A549 (cell line): Measurements from ENCODE around the gene PLCB3. TPM values are rescaled to one million over a fixed set of nuclear protein-coding genes. Genes with fewer than 3 reads are reported as not detected.
A peak's percentile ranks its signal among the peaks of the same experiment; 100 is the strongest.
"Not testable (repeated sequence)": the region's sequence is repeated elsewhere in the genome, so short reads cannot be mapped to it uniquely, and the experiment has no call there.

Experiments
- ATAC-seq, 2 experiments: fragments of 200-7000 bp in 1 of 2; fragments of >200 bp in 1 of 2; cut with Nextera tagmentation in 1 of 2; cut with Tn5 transposase in 1 of 2; 3 replicates each; pipeline versions ENCODE4 v1.8.0 to v1.9.1; 2018 to 2020; ENCODE audit warnings: mild to moderate bottlenecking in 1 of 2, moderate library complexity in 1 of 2
- CTCF ChIA-PET: fragments of 300-600 bp; sonication (Branson Sonifier 250); formaldehyde crosslinking; extraction: SDS; loops from one replicate; lab custom pipeline; 2021; ENCODE audit warnings: antibody characterized with exemption, inconsistent platforms; lab: Yijun Ruan, JAX
- POLR2A ChIA-PET: fragments of 350-600 bp; formaldehyde crosslinking; extraction: SDS; loops from one replicate; lab custom pipeline; 2021; ENCODE audit warnings: antibody characterized with exemption, inconsistent platforms; lab: Yijun Ruan, JAX
- DNase-seq, 2 experiments: peaks; one replicate each; pipeline versions ENCODE4 v3.0.0 to v3.0.0-alpha.2; 2011 to 2016; ENCODE audit warnings: low read depth in 1 of 2, low spot score in 1 of 2
- FAIRE-seq: peaks from 2 replicates; lab custom pipeline; 2011; peaks lifted over from hg19 to GRCh38; lab: Jason Lieb, UNC
- H3K27ac ChIP-seq, 2 experiments: fragments of >200 bp; sonication (Bioruptor Twin); formaldehyde crosslinking; 3 replicates each; pipeline ENCODE4 v1.5.1; 2016 to 2017
- H3K4me1 ChIP-seq: fragments of >200 bp; sonication (Bioruptor Twin); formaldehyde crosslinking; 3 replicates; pipeline ENCODE4 v1.6.1; 2016
- H3K4me2 ChIP-seq: fragments of >200 bp; sonication (Bioruptor Twin); formaldehyde crosslinking; 3 replicates; pipeline ENCODE4 v1.6.1; 2016
- H3K4me3 ChIP-seq: fragments of >200 bp; sonication (Bioruptor Twin); formaldehyde crosslinking; 3 replicates; pipeline ENCODE4 v1.5.1; 2016
- H3K9me3 ChIP-seq: fragments of >200 bp; sonication (Bioruptor Twin); formaldehyde crosslinking; 3 replicates; pipeline ENCODE4 v1.6.1; 2016
- BHLHE40 ChIP-seq: IDR thresholded peaks from 2 replicates; pipeline ENCODE4 v1.6.1; 2012; ENCODE audit warnings: low read depth, low read length, inconsistent platforms
- CBX8 ChIP-seq: fragments of 200-600 bp; sonication (generic); IDR thresholded peaks from 2 replicates; pipeline ENCODE4 v1.6.1; 2016
- FOSL2 ChIP-seq, 2 experiments: fragments of 450-650 bp in 1 of 2; fragments of >200 bp in 1 of 2; sonication (Bioruptor Twin) in 1 of 2; formaldehyde crosslinking; IDR thresholded peaks; 2 replicates each; pipeline versions ENCODE4 v1.5.0 to v1.6.1; 2016 to 2020; ENCODE audit warnings: mild to moderate bottlenecking in 1 of 2, moderate library complexity in 1 of 2
- FOXS1 ChIP-seq: fragments of 250-450 bp; sonication (Bioruptor Pico); IDR thresholded peaks from 2 replicates; pipeline ENCODE4 v1.5.0; 2020; ENCODE audit warnings: mild to moderate bottlenecking, moderate library complexity
- HEYL ChIP-seq: fragments of 250-450 bp; sonication (Bioruptor Pico); IDR thresholded peaks from 2 replicates; pipeline ENCODE4 v1.8.0; 2021; ENCODE audit warnings: mild to moderate bottlenecking, moderate library complexity
- HOXB13 ChIP-seq: fragments of 250-450 bp; sonication (Bioruptor Pico); IDR thresholded peaks from 2 replicates; pipeline ENCODE4 v1.5.0; 2020; ENCODE audit warnings: low read depth, mild to moderate bottlenecking, moderate library complexity
- HOXB5 ChIP-seq: fragments of 250-450 bp; sonication (Bioruptor Pico); IDR thresholded peaks from 2 replicates; pipeline ENCODE4 v1.5.0; 2020; ENCODE audit warnings: mild to moderate bottlenecking, moderate library complexity
- KDM1A ChIP-seq: fragments of 200-600 bp; sonication (generic); IDR thresholded peaks from 2 replicates; pipeline ENCODE4 v1.6.1; 2016; ENCODE audit warnings: low read depth, mild to moderate bottlenecking
- MAFK ChIP-seq: fragments of 450-650 bp; IDR thresholded peaks from 2 replicates; pipeline ENCODE4 v1.6.1; 2014; ENCODE audit not compliant: partially characterized antibody
- NR3C1 ChIP-seq: fragments of >200 bp; sonication (Bioruptor Twin); formaldehyde crosslinking; IDR thresholded peaks from 3 replicates; pipeline ENCODE4 v1.6.1; 2017
- PBX3 ChIP-seq: IDR thresholded peaks from 2 replicates; pipeline ENCODE4 v1.6.1; 2012
- PHF8 ChIP-seq: fragments of 200-600 bp; sonication (generic); IDR thresholded peaks from 2 replicates; pipeline ENCODE4 v1.6.1; 2016; ENCODE audit warnings: low read depth, mild to moderate bottlenecking, antibody characterized with exemption, moderate library complexity, borderline replicate concordance
- SMC3 ChIP-seq: fragments of >200 bp; sonication (Bioruptor Twin); formaldehyde crosslinking; IDR thresholded peaks from 3 replicates; pipeline ENCODE4 v1.6.1; 2018; ENCODE audit warnings: inconsistent platforms
- ZC3H11A ChIP-seq: fragments of 450-650 bp; IDR thresholded peaks from 2 replicates; pipeline ENCODE4 v1.6.1; 2014; ENCODE audit warnings: antibody characterized with exemption, mild to moderate bottlenecking
- ZFP36 ChIP-seq: fragments of 450-650 bp; IDR thresholded peaks from 2 replicates; pipeline ENCODE4 v1.6.1; 2014; ENCODE audit warnings: borderline replicate concordance; ENCODE audit not compliant: partially characterized antibody
- ZSCAN20 ChIP-seq: fragments of 250-450 bp; sonication (Bioruptor Pico); IDR thresholded peaks from 2 replicates; pipeline ENCODE4 v1.8.0; 2022; ENCODE audit warnings: mild to moderate bottlenecking, moderate library complexity
- WGBS: methylation state at CpG from one replicate; pipeline ENCODE4 v1.1.6; 2017; ENCODE audit errors: missing lambda C conversion rate; 5-methylcytosine and 5-hydroxymethylcytosine counted together
- polyA plus RNA-seq, 4 experiments: library from polyadenylated mRNA; depleted of rRNA in 3 of 4; stranded (reverse); fragments of >200 nt; fragmentation: RNase III in 1 of 4; extraction: RNeasy Plus Mini Kit Qiagen cat#74134 plus additional on column Dnase treatment in 1 of 4; gene quantifications; 2 replicates in 3 of 4; 3 replicates in 1 of 4; pipeline ENCODE4 v1.2.3, GENCODE V29; 2011 to 2017
- TF ChIP-seq, protein P1 (sequence below): fragments of 450-650 bp; IDR thresholded peaks from 2 replicates; pipeline ENCODE4 v1.6.1; 2014; ENCODE audit warnings: antibody characterized with exemption
- TF ChIP-seq, protein P2 (sequence below): fragments of >200 bp; sonication (Bioruptor Twin); formaldehyde crosslinking; IDR thresholded peaks from 3 replicates; pipeline ENCODE4 v1.5.1; 2016

PLCB3 gene
- polyA plus RNA-seq, 2 of the 4 experiments (the other 2 are of a cell fraction) = 8.8 to 21.2 TPM

DNA sequence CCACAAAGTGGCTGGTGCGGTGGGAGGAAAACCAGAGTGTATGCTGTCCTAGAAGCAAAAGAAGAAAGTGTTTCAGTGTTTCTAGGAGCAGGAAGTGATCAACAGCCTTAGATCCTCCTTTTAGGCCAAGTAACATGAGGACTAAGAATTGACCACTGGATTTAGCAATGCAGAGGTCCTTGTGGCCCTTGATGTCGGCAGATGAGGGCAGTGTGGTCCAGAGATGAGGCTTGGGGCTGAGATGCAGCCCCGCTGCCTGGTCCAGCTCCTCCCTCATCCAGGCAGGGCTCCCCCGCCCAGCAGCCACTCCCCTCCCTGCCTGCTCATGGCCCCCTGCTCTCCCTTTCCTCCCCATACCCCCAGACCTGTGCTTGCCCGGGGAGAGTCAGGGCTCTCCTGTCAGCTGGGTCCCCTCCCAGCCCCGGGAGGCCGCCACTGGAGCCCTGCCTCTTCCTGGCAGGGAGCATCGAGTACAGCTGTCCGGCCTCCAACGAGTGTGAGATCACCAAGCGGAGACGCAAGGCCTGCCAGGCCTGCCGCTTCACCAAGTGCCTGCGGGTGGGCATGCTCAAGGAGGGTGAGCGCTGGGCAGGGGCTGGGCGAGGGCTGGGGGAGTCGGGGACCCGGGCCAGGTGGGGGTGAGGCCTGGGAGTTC, 62.3 kb downstream of the PLCB3 start:
- no peak for TF ChIP-seq HOXB5 (CRISPR knock-in tag)
- no peak for TF ChIP-seq FOXS1 (CRISPR knock-in tag)
- no peak for TF ChIP-seq FOSL2 (IDR thresholded peaks at IDR 0.05)
- TF ChIP-seq FOSL2 (CRISPR knock-in tag; IDR thresholded peaks at IDR 0.05) = no peak
- no peak for TF ChIP-seq PHF8
- TF ChIP-seq SMC3 = no peak
- Histone ChIP-seq H3K9me3 (no peaks in the 10 kb centered on the region), H3K4me3 (no peak overlapping the region), H3K4me1 (peaks cover 6% of the 10 kb centered on the region), H3K4me2 (no peak overlapping the region), H3K27ac (peak overlapping the region in 1 of 2 experiments; percentile 38; a peak in 2 of 6 replicates)
- ChIA-PET CTCF (interaction anchor here (0.8 to 20.7 kb wide), 9 partner anchors 8 to 375 kb away, joined by 3 to 996 read pairs (median 6); partner anchors contain the start of genes CCDC88B, ESRRA and RPS6KA4), POLR2A (no interaction called here)
- DNase-seq (no peak), ATAC-seq (no peak), FAIRE-seq (no peak)
- 90% methylated on average over 17 of the region's 18 CpGs for WGBS

GRCh38 chr11:64314146-64314804, 62.9 kb downstream of the PLCB3 start:
- H3K4me3 ChIP-seq = no peak overlapping the region
- FAIRE-seq = no peak
- peaks cover 11% of the 10 kb centered on the region for H3K4me1 ChIP-seq
- H3K4me2 ChIP-seq = no peak overlapping the region
- TF ChIP-seq PBX3 (no peak), HEYL (CRISPR knock-in tag) (no peak), CBX8 (no peak), PHF8 (no peak), FOSL2 (IDR thresholded peaks at IDR 0.05) (no peak), FOSL2 (CRISPR knock-in tag; IDR thresholded peaks at IDR 0.05) (no peak), ZSCAN20 (no peak), HOXB5 (CRISPR knock-in tag) (no peak), ZC3H11A (no peak), MAFK (no peak), HOXB13 (no peak), ZFP36 (no peak), NR3C1 (no peak)
- TF ChIP-seq, protein P1, sequence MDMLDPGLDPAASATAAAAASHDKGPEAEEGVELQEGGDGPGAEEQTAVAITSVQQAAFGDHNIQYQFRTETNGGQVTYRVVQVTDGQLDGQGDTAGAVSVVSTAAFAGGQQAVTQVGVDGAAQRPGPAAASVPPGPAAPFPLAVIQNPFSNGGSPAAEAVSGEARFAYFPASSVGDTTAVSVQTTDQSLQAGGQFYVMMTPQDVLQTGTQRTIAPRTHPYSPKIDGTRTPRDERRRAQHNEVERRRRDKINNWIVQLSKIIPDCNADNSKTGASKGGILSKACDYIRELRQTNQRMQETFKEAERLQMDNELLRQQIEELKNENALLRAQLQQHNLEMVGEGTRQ = no peak
- no peak overlapping the region for H3K27ac ChIP-seq
- 83% methylated on average over 19 of the region's 19 CpGs for WGBS
- no peak for ATAC-seq
- peak in 1 of 2 experiments; percentile 41 for DNase-seq
- ChIA-PET POLR2A (no interaction called here), CTCF (interaction anchor here (1.2 to 20.7 kb wide), 5 partner anchors 9 to 102 kb away, joined by 3 to 996 read pairs (median 6); partner anchors contain the start of genes CCDC88B, ESRRA and RPS6KA4)
- H3K9me3 ChIP-seq = no peaks in the 10 kb centered on the region

DNA sequence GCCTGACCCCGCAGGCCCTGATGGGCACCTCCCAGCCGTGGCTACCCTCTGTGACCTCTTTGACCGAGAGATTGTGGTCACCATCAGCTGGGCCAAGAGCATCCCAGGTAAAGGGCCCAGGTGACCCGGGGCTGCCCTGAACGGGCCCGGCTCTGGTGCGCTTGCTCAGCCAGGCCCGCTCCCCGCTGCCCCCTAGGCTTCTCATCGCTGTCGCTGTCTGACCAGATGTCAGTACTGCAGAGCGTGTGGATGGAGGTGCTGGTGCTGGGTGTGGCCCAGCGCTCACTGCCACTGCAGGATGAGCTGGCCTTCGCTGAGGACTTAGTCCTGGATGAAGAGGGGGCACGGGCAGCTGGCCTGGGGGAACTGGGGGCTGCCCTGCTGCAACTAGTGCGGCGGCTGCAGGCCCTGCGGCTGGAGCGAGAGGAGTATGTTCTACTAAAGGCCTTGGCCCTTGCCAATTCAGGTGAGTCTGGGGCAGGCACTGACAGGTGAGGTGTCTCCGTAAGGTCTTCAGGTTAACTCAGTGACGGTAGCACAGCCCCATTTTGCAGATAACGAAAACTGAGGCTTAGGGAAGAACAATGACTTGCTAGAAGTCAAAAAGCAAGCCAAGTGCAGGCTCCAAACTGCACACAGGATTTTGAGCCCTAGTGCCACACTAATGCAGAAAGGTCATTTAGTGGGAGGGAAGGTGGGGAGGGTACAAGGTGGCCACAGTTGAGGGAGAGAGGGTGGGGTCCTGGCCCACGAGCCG, 63.7 kb downstream of the PLCB3 start:
- TF ChIP-seq BHLHE40 (no peak), KDM1A (peak; percentile 73; the same call in 1 of the 2 replicates)
- TF ChIP-seq, protein P2, sequence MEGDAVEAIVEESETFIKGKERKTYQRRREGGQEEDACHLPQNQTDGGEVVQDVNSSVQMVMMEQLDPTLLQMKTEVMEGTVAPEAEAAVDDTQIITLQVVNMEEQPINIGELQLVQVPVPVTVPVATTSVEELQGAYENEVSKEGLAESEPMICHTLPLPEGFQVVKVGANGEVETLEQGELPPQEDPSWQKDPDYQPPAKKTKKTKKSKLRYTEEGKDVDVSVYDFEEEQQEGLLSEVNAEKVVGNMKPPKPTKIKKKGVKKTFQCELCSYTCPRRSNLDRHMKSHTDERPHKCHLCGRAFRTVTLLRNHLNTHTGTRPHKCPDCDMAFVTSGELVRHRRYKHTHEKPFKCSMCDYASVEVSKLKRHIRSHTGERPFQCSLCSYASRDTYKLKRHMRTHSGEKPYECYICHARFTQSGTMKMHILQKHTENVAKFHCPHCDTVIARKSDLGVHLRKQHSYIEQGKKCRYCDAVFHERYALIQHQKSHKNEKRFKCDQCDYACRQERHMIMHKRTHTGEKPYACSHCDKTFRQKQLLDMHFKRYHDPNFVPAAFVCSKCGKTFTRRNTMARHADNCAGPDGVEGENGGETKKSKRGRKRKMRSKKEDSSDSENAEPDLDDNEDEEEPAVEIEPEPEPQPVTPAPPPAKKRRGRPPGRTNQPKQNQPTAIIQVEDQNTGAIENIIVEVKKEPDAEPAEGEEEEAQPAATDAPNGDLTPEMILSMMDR = no peak
- H3K4me1 ChIP-seq = peaks cover 14% of the 10 kb centered on the region
- no peak overlapping the region for H3K27ac ChIP-seq
- ChIA-PET CTCF (interaction anchor here (1.2 to 20.7 kb wide), 5 partner anchors 10 to 103 kb away, joined by 3 to 996 read pairs (median 6); partner anchors contain the start of genes CCDC88B, ESRRA and RPS6KA4), POLR2A (no interaction called here)
- WGBS = 92% methylated on average over 24 of the region's 24 CpGs
- no peak for FAIRE-seq
- no peak overlapping the region for H3K4me3 ChIP-seq
- no peaks in the 10 kb centered on the region for H3K9me3 ChIP-seq
- ATAC-seq = no peak
- H3K4me2 ChIP-seq = no peak overlapping the region
- DNase-seq = no peak

DNA sequence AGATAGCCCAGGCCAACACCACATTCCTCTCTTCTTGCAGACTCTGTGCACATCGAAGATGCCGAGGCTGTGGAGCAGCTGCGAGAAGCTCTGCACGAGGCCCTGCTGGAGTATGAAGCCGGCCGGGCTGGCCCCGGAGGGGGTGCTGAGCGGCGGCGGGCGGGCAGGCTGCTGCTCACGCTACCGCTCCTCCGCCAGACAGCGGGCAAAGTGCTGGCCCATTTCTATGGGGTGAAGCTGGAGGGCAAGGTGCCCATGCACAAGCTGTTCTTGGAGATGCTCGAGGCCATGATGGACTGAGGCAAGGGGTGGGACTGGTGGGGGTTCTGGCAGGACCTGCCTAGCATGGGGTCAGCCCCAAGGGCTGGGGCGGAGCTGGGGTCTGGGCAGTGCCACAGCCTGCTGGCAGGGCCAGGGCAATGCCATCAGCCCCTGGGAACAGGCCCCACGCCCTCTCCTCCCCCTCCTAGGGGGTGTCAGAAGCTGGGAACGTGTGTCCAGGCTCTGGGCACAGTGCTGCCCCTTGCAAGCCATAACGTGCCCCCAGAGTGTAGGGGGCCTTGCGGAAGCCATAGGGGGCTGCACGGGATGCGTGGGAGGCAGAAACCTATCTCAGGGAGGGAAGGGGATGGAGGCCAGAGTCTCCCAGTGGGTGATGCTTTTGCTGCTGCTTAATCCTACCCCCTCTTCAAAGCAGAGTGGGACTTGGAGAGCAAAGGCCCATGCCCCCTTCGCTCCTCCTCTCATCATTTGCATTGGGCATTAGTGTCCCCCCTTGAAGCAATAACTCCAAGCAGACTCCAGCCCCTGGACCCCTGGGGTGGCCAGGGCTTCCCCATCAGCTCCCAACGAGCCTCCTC, 64.6 kb downstream of the PLCB3 start:
- H3K27ac ChIP-seq = peak overlapping the region; percentile 97 to 98; a peak in 5 of 6 replicates
- H3K4me1 ChIP-seq = peaks cover 14% of the 10 kb centered on the region
- H3K4me3 ChIP-seq = peak overlapping the region; percentile 80; the same call in 2 of the 3 replicates
- not testable (repeated sequence) for ATAC-seq, FAIRE-seq, H3K9me3 ChIP-seq, DNase-seq
- WGBS = 74% methylated on average over 11 of the region's 25 CpGs
- ChIA-PET CTCF (interaction anchor here (1.2 to 20.7 kb wide), 4 partner anchors 11 to 40 kb away, joined by 3 to 996 read pairs (median 40); partner anchors contain the start of genes CATSPERZ, CCDC88B, ESRRA and RPS6KA4), POLR2A (interaction anchor here (0.8 to 2.9 kb wide), 4 partner anchors 8 to 130 kb away, joined by 4 to 50 read pairs (median 24); partner anchors contain the start of gene STIP1)
- peak overlapping the region; percentile 87 for H3K4me2 ChIP-seq
